Activated CD4-positive, alpha-beta T cell treated with anti-CD3 and anti-CD28 coated beads for 36 hours (primary cell): ENCODE measurements around the gene ZNF101. TPM values are rescaled to one million over a fixed set of nuclear protein-coding genes. Genes with fewer than 3 reads are reported as not detected.

Source experiments
- ATAC-seq: fragments of 200-7000 bp; cut with Tn5 transposase; one replicate; pipeline ENCODE4 v1.10.0; 2021; ENCODE audit warnings: mild to moderate bottlenecking, moderate library complexity
- CTCF ChIA-PET: fragments of 350-600 bp; sonication (Branson Sonifier 250); formaldehyde crosslinking; loops from one replicate; lab custom pipeline; 2021; ENCODE audit warnings: antibody characterized with exemption; lab: Charles Lee
- POLR2A ChIA-PET: fragments of 350-600 bp; sonication (Branson Sonifier 250); formaldehyde crosslinking; loops from one replicate; lab custom pipeline; 2021; ENCODE audit warnings: antibody characterized with exemption, inconsistent platforms; lab: Charles Lee
- DNase-seq: peaks from one replicate; pipeline ENCODE4 v3.0.0-alpha.2; 2020
- H3K27ac Mint-ChIP-seq: one replicate; pipeline ENCODE4 v1.8.0; 2021; ENCODE audit warnings: mixed read lengths
- H3K27me3 Mint-ChIP-seq: one replicate; pipeline ENCODE4 v1.8.0; 2021; ENCODE audit warnings: mixed read lengths
- H3K36me3 Mint-ChIP-seq: one replicate; pipeline ENCODE4 v1.8.0; 2021; ENCODE audit warnings: low read depth, mixed read lengths
- H3K4me1 Mint-ChIP-seq: one replicate; pipeline ENCODE4 v1.8.0; 2021; ENCODE audit warnings: mixed read lengths
- H3K4me3 Mint-ChIP-seq: one replicate; pipeline ENCODE4 v1.8.0; 2021; ENCODE audit warnings: mild to moderate bottlenecking, moderate library complexity, mixed read lengths
- H3K9me3 Mint-ChIP-seq: one replicate; pipeline ENCODE4 v1.8.0; 2021; ENCODE audit warnings: low read depth, mixed read lengths
- intact Hi-C, 2 experiments: fragments of 100-400 bp; cut with DNase I in 1 of 2; cut with micrococcal nuclease in 1 of 2; formaldehyde crosslinking; loops; one replicate each; pipeline versions ENCODE4 v1.14.2 to v1.15.1; 2022 to 2024; cut with DNase I, micrococcal nuclease
- total RNA-seq, 2 experiments: library from RNA; stranded (reverse); gene quantifications; one replicate each; pipeline ENCODE4 v1.2.3, GENCODE V29; 2021

Gene ZNF101
- total RNA-seq, 2 experiments from 2014 or later = 63.9 to 70.8 TPM

GRCh38 chr19:19711306-19711933, 42.8 kb downstream of the ZNF101 start:
- peaks cover 56% of the 10 kb centered on the region for H3K9me3 Mint-ChIP-seq
- H3K27me3 Mint-ChIP-seq = no peaks in the 10 kb centered on the region
- no peak overlapping the region for H3K4me3 Mint-ChIP-seq
- DNase-seq = no peak
- CTCF ChIA-PET = no interaction called here
- H3K27ac Mint-ChIP-seq = no peak overlapping the region
- peaks cover 82% of the 10 kb centered on the region for H3K36me3 Mint-ChIP-seq
- intact Hi-C loops = loop anchor here in 1 of 2 experiments (5.0 to 10.0 kb wide), 5 partner anchors 34 to 833 kb away; no protein-coding TSS in a partner anchor
- no peaks in the 10 kb centered on the region for H3K4me1 Mint-ChIP-seq
- ATAC-seq = no peak
- POLR2A ChIA-PET = no interaction called here

GRCh38 chr19:19711934-19712828, 43.5 kb downstream of the ZNF101 start:
- Mint-ChIP-seq H3K27ac (no peak overlapping the region), H3K27me3 (no peaks in the 10 kb centered on the region), H3K4me1 (no peaks in the 10 kb centered on the region), H3K4me3 (no peak overlapping the region), H3K36me3 (peaks cover 86% of the 10 kb centered on the region), H3K9me3 (peaks cover 60% of the 10 kb centered on the region)
- intact Hi-C loops = loop anchor here in 1 of 2 experiments (5.0 to 10.0 kb wide), 5 partner anchors 35 to 833 kb away; no protein-coding TSS in a partner anchor
- ATAC-seq (no peak), DNase-seq (no peak)
- POLR2A ChIA-PET = no interaction called here
- CTCF ChIA-PET = no interaction called here

GRCh38 chr19:19719798-19720197, 51.2 kb downstream of the ZNF101 start:
- peaks cover 75% of the 10 kb centered on the region for H3K36me3 Mint-ChIP-seq
- ChIA-PET POLR2A (no interaction called here), CTCF (interaction anchor here (2.5 kb wide), 1 partner anchor 12 kb away, joined by 6 read pairs; the partner anchor contains the start of gene ZNF14)
- ATAC-seq = no peak
- peaks cover 73% of the 10 kb centered on the region for H3K9me3 Mint-ChIP-seq
- no peak for DNase-seq
- H3K4me1 Mint-ChIP-seq = peaks cover 3% of the 10 kb centered on the region
- intact Hi-C loops = loop anchor here (5.0 to 10.0 kb wide), 3 partner anchors 37 to 825 kb away; no protein-coding TSS in a partner anchor
- H3K27me3 Mint-ChIP-seq = no peaks in the 10 kb centered on the region
- H3K4me3 Mint-ChIP-seq = no peak overlapping the region
- H3K27ac Mint-ChIP-seq = no peak overlapping the region

GRCh38 chr19:19721896-19722295, 53.3 kb downstream of the ZNF101 start:
- Mint-ChIP-seq H3K9me3 (peaks cover 76% of the 10 kb centered on the region), H3K36me3 (peaks cover 70% of the 10 kb centered on the region), H3K27ac (no peak overlapping the region), H3K4me1 (peaks cover 3% of the 10 kb centered on the region), H3K4me3 (no peak overlapping the region), H3K27me3 (no peaks in the 10 kb centered on the region)
- ATAC-seq (peak; percentile 26), DNase-seq (no peak)
- CTCF ChIA-PET = no interaction called here
- intact Hi-C loops = no loop called here
- POLR2A ChIA-PET = no interaction called here

GRCh38 chr19:19732579-19733501, 64.2 kb downstream of the ZNF101 start, which contains the start of gene ZNF14:
TSS of gene ZNF14 (minus strand) at chr19:19733112. CDS start at chr19:19732958, 154 bp downstream.
- peaks cover 43% of the 10 kb centered on the region for H3K36me3 Mint-ChIP-seq
- ChIA-PET POLR2A (interaction anchor here (0.5 to 0.7 kb wide), 6 partner anchors 44 to 349 kb away, joined by 3 to 8 read pairs (median 6); partner anchors contain the start of genes ZNF101, ZNF506, ZNF682 and ZNF93), CTCF (interaction anchor here (0.6 to 2.1 kb wide), 8 partner anchors 13 to 227 kb away, joined by 3 to 6 read pairs (median 3); partner anchors contain the start of genes ZNF101 and ZNF253)
- H3K4me1 Mint-ChIP-seq = peaks cover 20% of the 10 kb centered on the region
- DNase-seq (peak; percentile 96), ATAC-seq (peak; percentile 100)
- peak within 1 kb of the TSS; percentile 87 for H3K27ac Mint-ChIP-seq
- H3K4me3 Mint-ChIP-seq = peak within 1 kb of the TSS; percentile 85
- peaks cover 15% of the 10 kb centered on the region for H3K9me3 Mint-ChIP-seq
- no peaks in the 10 kb centered on the region for H3K27me3 Mint-ChIP-seq
- intact Hi-C loops = loop anchor here (1.0 to 5.0 kb wide), 15 partner anchors 43 to 1043 kb away; partner anchors contain the start of genes ATP13A1 (in 1 of the 2), NDUFA13 (in 1 of the 2), ZNF101 (in 1 of the 2) and ZNF253 (in 1 of the 2)

Other genes with a start within 250 kb of the ZNF101 start
- gene TSSK6, start 153.3 kb upstream of the ZNF101 start, total RNA-seq = 1 to 10 TPM; 3.8 to 4.4 TPM
- gene NDUFA13, start 152.6 kb upstream of the ZNF101 start, total RNA-seq = 100 to 1,000 TPM; 310 to 323 TPM
- gene YJEFN3, start 139.9 kb upstream of the ZNF101 start, total RNA-seq = 10 to 100 TPM; 10.7 to 11.4 TPM
- under 1 TPM; 0.19 to 0.27 TPM for gene CILP2, start 130.6 kb upstream of the ZNF101 start, total RNA-seq
- gene PBX4, start 50.2 kb upstream of the ZNF101 start, total RNA-seq = 10 to 100 TPM; 19.4 to 21.2 TPM
- 10 to 100 TPM; 21.6 to 33.2 TPM for gene LPAR2, start 40.6 kb upstream of the ZNF101 start, total RNA-seq
- 10 to 100 TPM; 54.9 to 56.6 TPM for gene GMIP, start 25.2 kb upstream of the ZNF101 start, total RNA-seq
- 10 to 100 TPM; 61.8 to 71.2 TPM for gene ATP13A1, start 5.2 kb upstream of the ZNF101 start, total RNA-seq
- 1 to 10 TPM; 9.2 TPM for gene ZNF14, start 64.3 kb downstream of the ZNF101 start, total RNA-seq
- gene ZNF506, start 152.9 kb downstream of the ZNF101 start, total RNA-seq = 10 to 100 TPM; 33.3 to 41.3 TPM
- 10 to 100 TPM; 16.1 to 25.1 TPM for gene ZNF253, start 197.0 kb downstream of the ZNF101 start, total RNA-seq
- gene ZNF93, start 232.1 kb downstream of the ZNF101 start, total RNA-seq = 10 to 100 TPM; 21.7 to 22.3 TPM